ENCODE data around the gene TIMM29. TPM values are rescaled to one million over a fixed set of nuclear protein-coding genes. Genes with fewer than 3 reads are reported as not detected.
A peak's percentile ranks its signal among the peaks of the same experiment; 100 is the strongest.
"Not testable (repeated sequence)": the region's sequence is repeated elsewhere in the genome, so short reads cannot be mapped to it uniquely, and the experiment has no call there.

TIMM29 gene
- total RNA-seq, 2 donors from 2014 or later: 16.5 to 22.0 TPM

DNA sequence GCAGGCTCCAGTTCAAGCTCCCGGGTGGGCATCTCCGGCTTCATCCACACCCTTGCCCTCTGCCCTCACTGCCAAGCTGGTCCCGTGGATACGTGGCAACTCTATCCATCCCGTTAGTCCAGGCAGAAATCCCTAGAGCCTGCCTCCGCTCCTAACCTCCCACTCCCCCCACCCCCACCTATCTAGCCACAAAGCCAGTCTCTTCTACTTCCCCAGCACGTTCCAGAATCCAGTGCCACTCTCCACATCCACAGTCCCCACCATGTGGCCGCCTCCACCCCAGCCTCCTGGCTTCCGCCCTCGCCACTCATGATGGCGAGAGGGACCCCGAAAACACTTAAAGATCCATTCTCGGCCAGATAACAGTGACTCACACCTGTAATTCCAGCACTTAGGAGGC, 4.0 kb upstream of the TIMM29 start:
- no peak for DNase-seq (ENCODE audit: low spot score)
- peaks cover 40% of the 10 kb centered on the region for H3K36me3 ChIP-seq
- no peak overlapping the region for H3K4me3 ChIP-seq
- no peaks in the 10 kb centered on the region for H3K9me3 ChIP-seq
- peaks cover 0 to 18% of the 10 kb centered on the region in 2 donors for H3K4me1 ChIP-seq
- H3K27ac ChIP-seq: no peak overlapping the region
- TF ChIP-seq, protein P1, sequence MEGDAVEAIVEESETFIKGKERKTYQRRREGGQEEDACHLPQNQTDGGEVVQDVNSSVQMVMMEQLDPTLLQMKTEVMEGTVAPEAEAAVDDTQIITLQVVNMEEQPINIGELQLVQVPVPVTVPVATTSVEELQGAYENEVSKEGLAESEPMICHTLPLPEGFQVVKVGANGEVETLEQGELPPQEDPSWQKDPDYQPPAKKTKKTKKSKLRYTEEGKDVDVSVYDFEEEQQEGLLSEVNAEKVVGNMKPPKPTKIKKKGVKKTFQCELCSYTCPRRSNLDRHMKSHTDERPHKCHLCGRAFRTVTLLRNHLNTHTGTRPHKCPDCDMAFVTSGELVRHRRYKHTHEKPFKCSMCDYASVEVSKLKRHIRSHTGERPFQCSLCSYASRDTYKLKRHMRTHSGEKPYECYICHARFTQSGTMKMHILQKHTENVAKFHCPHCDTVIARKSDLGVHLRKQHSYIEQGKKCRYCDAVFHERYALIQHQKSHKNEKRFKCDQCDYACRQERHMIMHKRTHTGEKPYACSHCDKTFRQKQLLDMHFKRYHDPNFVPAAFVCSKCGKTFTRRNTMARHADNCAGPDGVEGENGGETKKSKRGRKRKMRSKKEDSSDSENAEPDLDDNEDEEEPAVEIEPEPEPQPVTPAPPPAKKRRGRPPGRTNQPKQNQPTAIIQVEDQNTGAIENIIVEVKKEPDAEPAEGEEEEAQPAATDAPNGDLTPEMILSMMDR (IDR thresholded peaks at IDR 0.05): no peak
- H3K27me3 ChIP-seq: no peaks in the 10 kb centered on the region

DNA sequence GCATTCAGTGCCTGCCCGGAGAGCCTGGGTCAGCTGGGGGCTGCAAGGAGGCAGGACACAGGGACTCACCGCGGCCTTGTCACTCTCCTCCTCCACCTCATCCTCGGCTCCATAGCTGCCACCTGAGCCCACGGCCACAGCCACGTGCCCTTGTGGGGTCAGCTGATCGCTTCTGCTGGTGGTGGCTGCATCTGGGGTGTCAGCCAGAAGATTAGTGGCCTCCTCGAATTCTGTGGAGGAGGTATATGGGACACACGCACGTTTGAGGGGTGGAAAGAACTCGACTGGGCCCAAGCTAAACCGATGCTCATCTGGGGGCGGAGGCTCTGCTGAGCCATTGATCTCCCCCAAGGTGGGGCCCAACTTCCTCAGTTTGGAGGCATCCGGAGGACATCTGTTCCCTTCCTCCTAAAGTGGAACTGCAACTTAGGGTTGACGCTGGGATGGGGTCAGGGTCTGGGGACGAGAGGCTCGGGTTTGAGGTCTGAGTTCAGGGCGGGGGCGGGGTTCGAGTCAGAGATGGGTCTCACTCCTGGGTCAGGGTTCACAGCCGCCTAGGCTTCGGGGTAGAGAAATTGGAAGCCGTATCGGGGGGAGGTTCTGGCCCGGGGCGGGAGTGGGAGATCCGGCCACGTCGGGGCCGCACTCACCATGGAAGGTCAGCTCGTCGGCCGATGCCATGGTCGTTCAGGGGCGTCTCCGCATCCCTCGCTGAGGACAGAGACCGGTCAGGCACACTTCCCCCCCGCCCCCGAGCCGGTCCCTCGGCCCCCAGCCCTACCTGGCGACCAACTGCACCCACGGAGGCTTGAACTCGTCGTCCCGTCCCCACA, 665 bp upstream of the TIMM29 start:
- Histone ChIP-seq H3K27me3 (no peaks in the 10 kb centered on the region), H3K4me3 (peak overlapping the region; percentile 68 to 99), H3K36me3 (peaks cover 18% of the 10 kb centered on the region), H3K4me1 (peaks cover 0 to 21% of the 10 kb centered on the region in 2 donors), H3K27ac (peak overlapping the region; percentile 87 to 95), H3K9me3 (no peaks in the 10 kb centered on the region)
- DNase-seq (ENCODE audit: low spot score): no peak
- TF ChIP-seq, protein P1 (IDR thresholded peaks at IDR 0.05): no peak

DNA sequence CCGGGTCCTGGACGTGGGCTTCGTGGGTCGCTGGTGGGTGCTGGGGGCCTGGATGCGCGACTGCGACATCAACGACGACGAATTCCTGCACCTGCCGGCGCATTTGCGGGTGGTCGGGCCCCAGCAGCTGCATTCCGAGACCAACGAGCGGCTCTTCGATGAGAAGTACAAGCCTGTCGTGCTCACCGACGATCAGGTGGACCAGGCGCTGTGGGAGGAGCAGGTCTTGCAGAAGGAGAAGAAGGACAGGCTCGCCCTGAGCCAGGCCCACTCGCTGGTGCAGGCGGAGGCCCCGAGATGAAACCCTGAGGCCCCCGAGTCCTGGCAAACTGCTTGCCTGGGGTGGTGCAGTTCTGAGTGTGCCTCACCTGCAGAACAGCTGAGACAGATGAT, 787 bp downstream of the TIMM29 start:
- H3K36me3 ChIP-seq: peaks cover 3% of the 10 kb centered on the region
- H3K4me1 ChIP-seq: peaks cover 0 to 21% of the 10 kb centered on the region in 2 donors
- no peaks in the 10 kb centered on the region for H3K27me3 ChIP-seq
- peak overlapping the region in 1 of 2 donors; percentile 95 for H3K27ac ChIP-seq
- no peak for DNase-seq (ENCODE audit: low spot score)
- TF ChIP-seq, protein P1 (IDR thresholded peaks at IDR 0.05): no peak
- no peaks in the 10 kb centered on the region for H3K9me3 ChIP-seq
- H3K4me3 ChIP-seq: peak overlapping the region; percentile 68 to 99

DNA sequence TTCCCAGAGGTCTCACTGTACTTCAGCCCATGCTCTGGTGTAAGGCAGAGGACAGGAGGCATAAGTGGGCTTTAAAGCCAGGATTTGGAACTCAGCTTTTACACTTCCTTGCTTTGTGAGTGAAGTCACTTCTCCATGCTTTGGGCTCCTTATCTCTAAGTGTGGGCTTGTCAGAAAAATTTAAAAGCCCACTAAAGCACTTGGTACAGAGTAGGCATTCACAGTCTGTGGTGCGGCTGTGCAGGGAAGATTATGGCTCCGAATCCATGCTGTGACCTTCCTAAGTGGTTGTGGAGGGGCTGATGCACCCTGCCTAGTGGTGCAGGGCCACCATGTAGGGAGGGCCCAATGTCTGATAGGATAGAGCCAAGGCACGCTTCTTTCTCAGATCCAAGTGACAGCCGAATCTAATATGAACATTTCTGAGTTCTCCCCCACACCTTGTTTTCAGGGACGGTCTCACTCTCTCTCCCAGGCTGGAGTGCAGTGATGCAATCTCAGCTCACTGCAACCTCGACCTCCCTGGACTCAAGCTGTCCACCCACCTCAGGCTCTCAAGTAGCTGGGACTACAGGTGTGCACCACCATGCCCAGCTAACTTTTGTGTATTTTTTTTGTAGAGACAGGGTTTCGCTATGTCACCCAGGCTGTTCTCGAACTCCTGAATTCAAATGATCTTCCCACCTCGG, 6.9 kb downstream of the TIMM29 start:
- H3K27ac ChIP-seq: no peak overlapping the region
- no peak for DNase-seq (ENCODE audit: low spot score)
- TF ChIP-seq, protein P1 (IDR thresholded peaks at IDR 0.05): no peak
- no peak overlapping the region for H3K4me3 ChIP-seq
- peaks cover 0 to 6% of the 10 kb centered on the region in 2 donors for H3K4me1 ChIP-seq
- H3K36me3 ChIP-seq: no peaks in the 10 kb centered on the region
- no peaks in the 10 kb centered on the region for H3K9me3 ChIP-seq
- H3K27me3 ChIP-seq: no peaks in the 10 kb centered on the region

DNA sequence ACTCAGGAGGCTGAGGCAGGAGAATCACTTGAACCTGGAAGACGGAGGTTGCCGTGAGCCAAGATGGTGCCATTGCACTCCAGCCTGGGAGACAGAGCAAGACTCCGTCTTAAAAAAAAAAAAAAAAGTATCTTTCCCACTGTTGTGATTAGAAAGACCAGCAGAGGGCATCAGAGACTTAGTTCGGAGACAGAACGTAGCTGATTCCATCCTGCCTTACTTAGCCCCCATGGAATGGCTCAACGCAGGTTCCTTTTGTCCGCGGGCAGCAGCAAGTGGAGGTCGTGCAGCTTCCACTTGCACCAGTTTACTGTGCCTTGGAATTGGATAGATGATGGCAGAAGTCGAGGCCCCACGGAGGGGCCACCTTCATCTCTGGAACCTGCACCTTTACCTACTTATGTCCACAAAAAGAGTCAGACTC, 8.1 kb downstream of the TIMM29 start:
- no peak overlapping the region for H3K27ac ChIP-seq
- no peaks in the 10 kb centered on the region for H3K9me3 ChIP-seq
- TF ChIP-seq, protein P1 (IDR thresholded peaks at IDR 0.05): peak; percentile 52 to 69
- H3K27me3 ChIP-seq: no peaks in the 10 kb centered on the region
- no peak overlapping the region for H3K4me3 ChIP-seq
- DNase-seq (ENCODE audit: low spot score): no peak
- peaks cover 0 to 6% of the 10 kb centered on the region in 2 donors for H3K4me1 ChIP-seq
- H3K36me3 ChIP-seq: no peaks in the 10 kb centered on the region

DNA sequence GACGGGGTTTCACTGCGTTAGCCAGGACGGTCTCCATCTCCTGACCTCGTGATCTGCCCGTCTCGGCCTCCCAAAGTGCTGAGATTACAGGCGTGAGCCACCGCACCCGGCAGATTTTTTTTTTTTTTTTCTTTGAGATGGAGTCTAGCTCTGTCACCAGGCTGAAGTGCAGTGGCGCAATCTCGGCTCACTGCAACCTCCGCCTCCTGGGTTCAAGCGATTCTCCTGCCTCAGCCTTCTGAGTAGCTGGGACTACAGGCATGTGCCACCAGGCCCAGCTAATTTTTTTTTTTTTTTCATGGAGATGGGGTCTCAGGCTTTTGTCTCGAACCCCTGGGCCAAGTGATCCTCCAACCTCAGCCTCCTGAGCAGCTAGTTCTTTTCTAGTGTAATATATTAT, 13.0 kb downstream of the TIMM29 start:
- H3K9me3 ChIP-seq; H3K36me3 ChIP-seq; H3K4me3 ChIP-seq; H3K4me1 ChIP-seq; DNase-seq (ENCODE audit: low spot score); H3K27ac ChIP-seq; H3K27me3 ChIP-seq: not testable (repeated sequence)

DNA sequence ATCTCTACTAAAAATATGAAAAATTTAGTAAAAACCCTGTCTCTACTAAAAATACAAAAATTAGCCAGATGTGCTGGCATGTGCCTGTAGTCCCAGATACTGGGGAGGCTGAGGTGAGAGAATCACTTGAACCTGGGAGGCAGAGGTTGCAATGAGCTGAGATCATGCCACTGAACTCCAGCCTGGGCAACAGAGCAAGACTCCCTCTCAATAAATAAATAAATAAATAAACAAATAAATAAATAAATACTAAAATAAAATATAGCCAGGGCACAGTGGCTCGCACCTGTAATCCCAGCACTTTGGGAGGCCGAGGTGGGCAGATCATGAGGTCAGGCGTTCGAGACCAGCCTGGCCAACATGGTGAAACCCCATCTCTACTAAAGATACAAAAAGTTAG, 14.8 kb downstream of the TIMM29 start:
- not testable (repeated sequence) for H3K27me3 ChIP-seq; H3K4me1 ChIP-seq; H3K36me3 ChIP-seq; DNase-seq (ENCODE audit: low spot score); H3K9me3 ChIP-seq; H3K4me3 ChIP-seq; H3K27ac ChIP-seq

Data from right atrium auricular region (tissue), 2 donors.